ENCODE results near the gene UGT2B10. TPM values are rescaled to one million over a fixed set of nuclear protein-coding genes. Genes with fewer than 3 reads are reported as not detected.
"Not testable (repeated sequence)": the region's sequence is repeated elsewhere in the genome, so short reads cannot be mapped to it uniquely, and the experiment has no call there.

UGT2B10 gene
- polyA plus RNA-seq, 1 experiment, result not detected

DNA sequence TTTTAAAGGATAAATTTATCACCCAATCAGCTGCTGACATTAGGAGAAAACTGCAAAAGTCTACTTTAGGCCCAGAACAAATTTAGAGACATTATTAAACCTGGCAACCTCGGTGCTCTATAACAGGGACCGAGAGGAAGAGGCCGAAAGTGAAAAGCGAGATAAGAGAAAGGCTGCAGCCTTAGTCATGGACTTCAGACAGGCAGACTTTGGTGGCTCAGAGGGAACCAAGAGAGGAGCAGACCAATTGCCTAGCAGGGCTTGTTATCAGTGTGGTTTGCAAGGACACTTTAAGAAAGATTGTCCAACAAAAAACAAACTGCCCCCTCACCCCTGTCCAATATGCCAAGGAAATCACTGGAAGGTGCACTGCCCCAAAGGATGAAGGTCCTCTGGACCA is 12.8 kb upstream of the UGT2B10 start:
- no peak overlapping the region for H3K4me3 ChIP-seq (ENCODE audit: low read depth, low read length)
- H3K27me3 ChIP-seq (ENCODE audit: control insufficient read depth, insufficient read depth, low read length), result no peaks in the 10 kb centered on the region
- POLR2A ChIA-PET, result no interaction called here
- DNase-seq (ENCODE audit: low read depth), result no peak
- H3K36me3 ChIP-seq (ENCODE audit: control insufficient read depth, insufficient read depth, low read length), result no peaks in the 10 kb centered on the region
- CTCF ChIA-PET, result no interaction called here
- TF ChIP-seq, protein P1, sequence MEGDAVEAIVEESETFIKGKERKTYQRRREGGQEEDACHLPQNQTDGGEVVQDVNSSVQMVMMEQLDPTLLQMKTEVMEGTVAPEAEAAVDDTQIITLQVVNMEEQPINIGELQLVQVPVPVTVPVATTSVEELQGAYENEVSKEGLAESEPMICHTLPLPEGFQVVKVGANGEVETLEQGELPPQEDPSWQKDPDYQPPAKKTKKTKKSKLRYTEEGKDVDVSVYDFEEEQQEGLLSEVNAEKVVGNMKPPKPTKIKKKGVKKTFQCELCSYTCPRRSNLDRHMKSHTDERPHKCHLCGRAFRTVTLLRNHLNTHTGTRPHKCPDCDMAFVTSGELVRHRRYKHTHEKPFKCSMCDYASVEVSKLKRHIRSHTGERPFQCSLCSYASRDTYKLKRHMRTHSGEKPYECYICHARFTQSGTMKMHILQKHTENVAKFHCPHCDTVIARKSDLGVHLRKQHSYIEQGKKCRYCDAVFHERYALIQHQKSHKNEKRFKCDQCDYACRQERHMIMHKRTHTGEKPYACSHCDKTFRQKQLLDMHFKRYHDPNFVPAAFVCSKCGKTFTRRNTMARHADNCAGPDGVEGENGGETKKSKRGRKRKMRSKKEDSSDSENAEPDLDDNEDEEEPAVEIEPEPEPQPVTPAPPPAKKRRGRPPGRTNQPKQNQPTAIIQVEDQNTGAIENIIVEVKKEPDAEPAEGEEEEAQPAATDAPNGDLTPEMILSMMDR (IDR thresholded peaks at IDR 0.05; ENCODE audit: insufficient read depth, low read depth, low read length), result no peak

DNA sequence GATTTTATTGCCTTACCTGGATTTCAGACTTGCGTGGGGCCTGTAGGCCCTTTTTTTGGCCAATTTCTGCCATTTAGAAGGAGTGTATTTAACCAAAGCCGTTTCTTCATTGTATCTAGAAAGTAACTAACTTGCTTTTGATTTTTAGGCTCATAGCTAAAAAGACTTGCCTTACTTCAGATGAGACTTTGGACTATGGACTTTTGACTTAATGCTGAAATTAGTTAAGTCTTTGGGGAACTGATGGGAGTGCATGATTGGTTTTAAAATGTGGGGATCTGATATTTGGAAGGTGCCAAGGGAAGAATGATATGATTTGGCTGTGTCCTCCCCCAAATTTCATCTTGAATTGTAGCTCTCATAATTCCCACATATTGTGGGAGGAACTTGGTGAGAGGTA is 7.7 kb upstream of the UGT2B10 start:
- ChIA-PET POLR2A (no interaction called here), CTCF (no interaction called here)
- DNase-seq (ENCODE audit: low read depth), result no peak
- H3K4me3 ChIP-seq (ENCODE audit: low read depth, low read length), result no peak overlapping the region
- TF ChIP-seq, protein P1 (IDR thresholded peaks at IDR 0.05; ENCODE audit: insufficient read depth, low read depth, low read length), result no peak
- no peaks in the 10 kb centered on the region for H3K27me3 ChIP-seq (ENCODE audit: control insufficient read depth, insufficient read depth, low read length)
- no peaks in the 10 kb centered on the region for H3K36me3 ChIP-seq (ENCODE audit: control insufficient read depth, insufficient read depth, low read length)

DNA sequence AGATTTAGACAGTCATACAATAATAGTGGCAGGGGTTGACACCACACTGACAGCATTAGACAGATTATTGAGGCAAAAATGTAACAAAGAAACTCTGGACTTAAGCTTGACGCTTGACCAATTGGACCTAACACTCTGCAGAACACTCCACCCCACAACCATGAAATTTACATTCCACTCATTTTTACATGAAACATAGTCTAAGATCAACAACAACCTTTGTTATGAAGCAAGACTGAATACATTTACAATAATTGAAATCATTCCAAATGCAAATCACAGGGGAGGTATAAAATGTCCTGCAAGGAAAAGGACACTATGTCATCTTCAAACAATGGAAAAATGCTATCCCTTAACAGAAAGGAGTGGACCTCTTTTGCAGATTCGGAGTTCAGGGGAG is 4.9 kb upstream of the UGT2B10 start:
- POLR2A ChIA-PET, result no interaction called here
- CTCF ChIA-PET, result no interaction called here

DNA sequence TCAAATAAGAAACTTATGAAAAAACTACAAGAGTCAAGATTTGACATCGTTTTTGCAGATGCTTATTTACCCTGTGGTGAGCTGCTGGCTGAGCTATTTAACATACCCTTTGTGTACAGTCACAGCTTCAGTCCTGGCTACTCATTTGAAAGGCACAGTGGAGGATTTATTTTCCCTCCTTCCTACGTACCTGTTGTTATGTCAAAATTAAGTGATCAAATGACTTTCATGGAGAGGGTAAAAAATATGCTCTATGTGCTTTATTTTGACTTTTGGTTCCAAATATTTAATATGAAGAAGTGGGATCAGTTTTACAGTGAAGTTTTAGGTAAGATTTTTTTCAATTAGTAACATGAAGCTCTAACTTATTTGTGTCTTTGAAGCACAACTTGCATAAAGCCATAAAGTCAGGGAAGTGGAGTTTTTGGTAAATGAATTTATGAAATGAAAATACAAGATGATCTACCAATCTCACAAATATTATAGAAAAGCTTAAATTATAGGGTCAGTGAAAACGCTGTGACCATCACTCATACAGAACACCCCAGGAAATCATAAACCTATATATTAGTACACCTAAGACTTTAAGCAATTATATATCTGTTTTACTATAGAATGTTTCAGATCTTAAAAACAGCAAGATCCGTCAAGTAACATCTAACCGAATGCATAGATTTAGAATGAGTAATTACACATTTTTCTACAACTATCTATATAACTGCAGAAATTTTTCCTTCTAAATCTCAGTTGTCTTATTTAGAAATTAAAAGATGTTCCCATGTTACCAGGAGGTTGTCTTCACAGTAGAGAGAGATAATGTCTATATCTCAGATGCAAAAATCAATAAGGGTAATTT is 844 bp downstream of the UGT2B10 start:
- POLR2A ChIA-PET; CTCF ChIA-PET; H3K4me3 ChIP-seq (ENCODE audit: low read depth, low read length); DNase-seq (ENCODE audit: low read depth); H3K36me3 ChIP-seq (ENCODE audit: control insufficient read depth, insufficient read depth, low read length); H3K27me3 ChIP-seq (ENCODE audit: control insufficient read depth, insufficient read depth, low read length): not testable (repeated sequence)

More for the DNA sequence above, 4.9 kb upstream of the UGT2B10 start:
- no peaks in the 10 kb centered on the region for H3K27me3 ChIP-seq (ENCODE audit: control insufficient read depth, insufficient read depth, low read length)
- TF ChIP-seq, protein P1 (IDR thresholded peaks at IDR 0.05; ENCODE audit: insufficient read depth, low read depth, low read length), result no peak
- H3K4me3 ChIP-seq (ENCODE audit: low read depth, low read length), result no peak overlapping the region
- H3K36me3 ChIP-seq (ENCODE audit: control insufficient read depth, insufficient read depth, low read length), result no peaks in the 10 kb centered on the region
- no peak for DNase-seq (ENCODE audit: low read depth)

DNA sequence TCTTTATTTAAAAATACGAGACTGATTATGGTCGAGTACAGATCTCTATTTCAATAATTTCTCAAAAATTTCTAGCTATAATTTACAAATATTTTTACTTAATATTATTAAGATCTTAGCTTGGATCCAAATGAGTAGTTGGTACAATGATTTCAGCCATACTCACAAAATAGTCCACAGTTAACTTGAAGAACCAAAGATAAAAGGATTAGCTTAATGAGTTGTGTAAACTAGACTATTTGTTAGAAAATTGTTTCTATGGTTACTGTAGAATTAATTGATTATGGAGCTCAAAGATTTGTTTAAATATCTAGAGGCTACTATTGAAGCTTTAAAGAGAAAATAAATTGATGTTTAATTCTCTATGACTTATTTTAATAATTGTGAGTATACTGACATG is 1.6 kb downstream of the UGT2B10 start:
- Histone ChIP-seq H3K36me3 (ENCODE audit: control insufficient read depth, insufficient read depth, low read length) (no peaks in the 10 kb centered on the region), H3K4me3 (ENCODE audit: low read depth, low read length) (no peak overlapping the region), H3K27me3 (ENCODE audit: control insufficient read depth, insufficient read depth, low read length) (no peaks in the 10 kb centered on the region)
- TF ChIP-seq, protein P1 (IDR thresholded peaks at IDR 0.05; ENCODE audit: insufficient read depth, low read depth, low read length), result no peak
- DNase-seq (ENCODE audit: low read depth), result no peak
- CTCF ChIA-PET, result no interaction called here
- POLR2A ChIA-PET, result no interaction called here

DNA sequence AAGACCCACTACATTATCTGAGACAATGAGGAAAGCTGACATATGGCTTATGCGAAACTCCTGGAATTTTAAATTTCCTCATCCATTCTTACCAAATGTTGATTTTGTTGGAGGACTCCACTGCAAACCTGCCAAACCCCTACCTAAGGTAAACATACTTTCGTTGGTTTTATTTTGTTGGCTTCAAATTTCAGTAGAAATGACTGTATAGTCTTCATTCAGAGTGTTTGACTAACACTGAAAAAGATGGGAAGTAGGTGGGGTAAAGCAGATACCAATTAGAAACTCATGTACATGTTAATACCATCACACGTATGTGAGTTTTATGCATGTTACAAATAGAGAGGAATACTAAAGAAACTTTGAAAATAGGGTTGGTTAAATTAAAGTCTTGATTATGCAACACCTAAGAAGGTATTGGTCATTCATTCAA is 2.3 kb downstream of the UGT2B10 start:
- POLR2A ChIA-PET; H3K27me3 ChIP-seq (ENCODE audit: control insufficient read depth, insufficient read depth, low read length); DNase-seq (ENCODE audit: low read depth); H3K36me3 ChIP-seq (ENCODE audit: control insufficient read depth, insufficient read depth, low read length); H3K4me3 ChIP-seq (ENCODE audit: low read depth, low read length); CTCF ChIA-PET: not testable (repeated sequence)
